Hematopoietic multipotent progenitor cell treated with erythropoietin and hydrocortisone succinate and interleukin-3 and kit ligand, for 8 days (in vitro differentiated cells): ENCODE results near the gene TKFC.

ENCODE experiments used
- DNase-seq: peaks from one replicate; pipeline ENCODE4 v3.0.0-alpha.2; 2015

TKFC gene

GRCh38 chr11:61332797-61333549 is at the start of gene TKFC, which contains the start of gene DDB1:
Gene TKFC, plus strand, starts transcription at chr11:61333228. Its CDS starts 1,501 bp downstream, at chr11:61334729.
Gene DDB1, minus strand, starts transcription at chr11:61333105. Its CDS starts 137 bp downstream, at chr11:61332968.
- DNase-seq: peak; percentile 93

GRCh38 chr11:61283613-61284012 is 49.4 kb upstream of the TKFC start:
- DNase-seq: no peak

- peak; percentile 99 for DNase-seq
Observed at GRCh38 chr11:61287338-61287977, 45.6 kb upstream of the TKFC start.

GRCh38 chr11:61290905-61291690 is 41.9 kb upstream of the TKFC start:
- peak; percentile 59 for DNase-seq

- peak; percentile 74 for DNase-seq
Observed at GRCh38 chr11:61292356-61292755, 40.7 kb upstream of the TKFC start.

GRCh38 chr11:61293867-61294716 is 38.9 kb upstream of the TKFC start:
- peak; percentile 85 for DNase-seq

- DNase-seq: peak; percentile 86
Observed at GRCh38 chr11:61294717-61295595, 38.1 kb upstream of the TKFC start, which contains the start of gene VWCE. Gene VWCE, minus strand, starts transcription at chr11:61295316. Its CDS starts 279 bp downstream, at chr11:61295037.

GRCh38 chr11:61295596-61295926 is 37.5 kb upstream of the TKFC start:
- DNase-seq: no peak

GRCh38 chr11:61297341-61297740 is 35.7 kb upstream of the TKFC start:
- DNase-seq: no peak

- peak; percentile 44 for DNase-seq
Observed at GRCh38 chr11:61297746-61298145, 35.3 kb upstream of the TKFC start.

GRCh38 chr11:61298663-61299244 is 34.3 kb upstream of the TKFC start:
- no peak for DNase-seq

GRCh38 chr11:61302550-61302949 is 30.5 kb upstream of the TKFC start:
- DNase-seq: no peak

- DNase-seq: no peak
Observed at GRCh38 chr11:61303725-61304124, 29.3 kb upstream of the TKFC start.

- DNase-seq: no peak
Observed at GRCh38 chr11:61305417-61305816, 27.6 kb upstream of the TKFC start.

GRCh38 chr11:61306221-61306620 is 26.8 kb upstream of the TKFC start:
- DNase-seq: no peak

GRCh38 chr11:61307354-61307753 is 25.7 kb upstream of the TKFC start:
- no peak for DNase-seq

GRCh38 chr11:61309141-61309540 is 23.9 kb upstream of the TKFC start:
- no peak for DNase-seq

- DNase-seq: no peak
Observed at GRCh38 chr11:61309739-61310138, 23.3 kb upstream of the TKFC start.

GRCh38 chr11:61310749-61311148 is 22.3 kb upstream of the TKFC start:
- DNase-seq: no peak

GRCh38 chr11:61315260-61315659 is 17.8 kb upstream of the TKFC start:
- DNase-seq: peak; percentile 25
